Kidney capillary endothelial cell (primary cell): Measurements from ENCODE around the gene HEPACAM.

Experiments used
- DNase-seq: peaks from one replicate; pipeline ENCODE4 v3.0.0-alpha.2; 2018; ENCODE audit warnings: low spot score

The HEPACAM gene

GRCh38 chr11:124882339-124883071 is 53.3 kb downstream of the HEPACAM start:
- DNase-seq: no peak

GRCh38 chr11:124880958-124881357 is 54.9 kb downstream of the HEPACAM start:
- DNase-seq: no peak

- DNase-seq: no peak
These were observed 55.6 kb downstream of the HEPACAM start for GRCh38 chr11:124880290-124880611.

GRCh38 chr11:124879493-124880289 is 56.2 kb downstream of the HEPACAM start:
- DNase-seq: no peak

- DNase-seq: no peak
These were observed 56.9 kb downstream of the HEPACAM start for GRCh38 chr11:124878759-124879492.

- DNase-seq: no peak
These were observed 57.7 kb downstream of the HEPACAM start for GRCh38 chr11:124877910-124878758.

- no peak for DNase-seq
These were observed 58.3 kb downstream of the HEPACAM start for GRCh38 chr11:124877631-124877909.

GRCh38 chr11:124876818-124877630 is 58.8 kb downstream of the HEPACAM start:
- peak; percentile 82 for DNase-seq

GRCh38 chr11:124875943-124876817 is 59.7 kb downstream of the HEPACAM start:
- DNase-seq: no peak

- DNase-seq: no peak
These were observed 60.4 kb downstream of the HEPACAM start for GRCh38 chr11:124875401-124875800.

GRCh38 chr11:124874571-124875255 is 61.1 kb downstream of the HEPACAM start:
- no peak for DNase-seq

GRCh38 chr11:124873951-124874350 is 61.9 kb downstream of the HEPACAM start:
- no peak for DNase-seq

- DNase-seq: no peak
These were observed 63.1 kb downstream of the HEPACAM start for GRCh38 chr11:124872741-124873140.

GRCh38 chr11:124872280-124872679 is 63.6 kb downstream of the HEPACAM start:
- no peak for DNase-seq

GRCh38 chr11:124870430-124870829 is 65.4 kb downstream of the HEPACAM start:
- DNase-seq: no peak

GRCh38 chr11:124869856-124870387 is 65.9 kb downstream of the HEPACAM start:
- no peak for DNase-seq

GRCh38 chr11:124869331-124869730 is 66.5 kb downstream of the HEPACAM start:
- DNase-seq: no peak
